Transverse colon (tissue), 4 donors: ENCODE results near the gene PCDHGA4. TPM values are rescaled to one million over a fixed set of nuclear protein-coding genes. Genes with fewer than 3 reads are reported as not detected.
"Not testable (repeated sequence)": the region's sequence is repeated elsewhere in the genome, so short reads cannot be mapped to it uniquely, and the experiment has no call there.

ENCODE experiments used
- DNase-seq: peaks from one replicate; pipeline ENCODE4 v3.0.0-alpha.2; 2019
- H3K27ac ChIP-seq, 4 donors: fragments of 200-600 bp; sonication (generic); 2 replicates each; pipeline ENCODE4 v1.5.1; 2016 to 2018; ENCODE audit warnings: inconsistent platforms in 4 of 4
- H3K27me3 ChIP-seq: fragments of 200-600 bp; sonication (generic); 2 replicates; pipeline ENCODE4 v1.5.1; 2017; ENCODE audit warnings: inconsistent platforms
- H3K36me3 ChIP-seq, 4 donors: fragments of 200-600 bp; sonication (generic); 2 replicates each; pipeline ENCODE4 v1.5.1; 2017 to 2019; ENCODE audit warnings: inconsistent platforms in 4 of 4
- H3K4me1 ChIP-seq, 4 donors: fragments of 200-600 bp; sonication (generic); 2 replicates each; pipeline ENCODE4 v1.5.1; 2017 to 2020; ENCODE audit warnings: inconsistent platforms in 4 of 4
- H3K4me3 ChIP-seq, 4 donors: fragments of 200-600 bp; sonication (generic); 1 replicate in 1 of 4; 2 replicates in 3 of 4; pipeline versions ENCODE4 v1.5.1 to v1.6.1; 2017 to 2019; ENCODE audit warnings: inconsistent platforms in 4 of 4
- H3K9me3 ChIP-seq, 2 donors: fragments of 200-600 bp; sonication (generic); 2 replicates each; pipeline ENCODE4 v1.5.1; 2017 to 2019; ENCODE audit warnings: inconsistent platforms in 2 of 2
- CTCF ChIP-seq, 5 experiments: fragments of 200-600 bp in 3 of 5; fragments of 450-650 bp in 2 of 5; sonication (generic) in 3 of 5; IDR thresholded peaks; 1 replicate in 2 of 5; 2 replicates in 3 of 5; pipeline ENCODE4 v1.5.1; 2016 to 2017; ENCODE audit warnings: antibody characterized with exemption in 5 of 5, inconsistent platforms in 3 of 5, mild to moderate bottlenecking in 2 of 5, moderate library complexity in 1 of 5
- EP300 ChIP-seq: sonication (generic); formaldehyde crosslinking; IDR thresholded peaks from one replicate; pipeline ENCODE4 v1.6.1; 2017; ENCODE audit warnings: antibody characterized with exemption, low read depth
- POLR2A ChIP-seq: fragments of 450-650 bp; IDR thresholded peaks from one replicate; pipeline ENCODE4 v1.6.1; 2016; ENCODE audit warnings: antibody characterized with exemption, mild to moderate bottlenecking, moderate library complexity
- POLR2AphosphoS5 ChIP-seq, 3 donors: sonication (generic); formaldehyde crosslinking; IDR thresholded peaks; one replicate each; pipeline ENCODE4 v1.6.1; 2016; ENCODE audit warnings: antibody characterized with exemption in 3 of 3
- WGBS, 2 donors: methylation state at CpG; one replicate each; pipeline ENCODE4 v1.1.5; 2018; ENCODE audit warnings: low coverage in 1 of 2; 5-methylcytosine and 5-hydroxymethylcytosine counted together
- in situ Hi-C, 4 donors: fragments of 200-750 bp; cut with MboI; loops; one replicate each; pipeline versions ENCODE4 v1.15.0 to v1.15.1; 2017; ENCODE audit warnings: low sequenced_read_pairs in 3 of 4, low pct_ligation_motif_present in 1 of 4, low pct_unique_long_range_greater_than_20kb in 1 of 4
- intact Hi-C: fragments of 100-400 bp; cut with DNase I; formaldehyde crosslinking; loops from one replicate; pipeline ENCODE4 v1.15.1; 2023; ENCODE audit warnings: low total_unique reads
- total RNA-seq, 4 donors: library from RNA; depleted of rRNA; stranded (reverse); fragments of >200 nt; gene quantifications; one replicate each; pipeline ENCODE4 v1.1.0, GENCODE V29; 2016

Gene PCDHGA4
- total RNA-seq, 4 donors from 2014 or later: 1.4 to 18.0 (median 1.6) TPM; not detected in 1

- Histone ChIP-seq H3K4me3 (peak overlapping the region in 3 of 4 donors; percentile 26 to 50 (median 35)), H3K4me1 (peaks cover 0 to 2% (median under 1%) of the 10 kb centered on the region in 4 donors), H3K36me3 (no peaks in the 10 kb centered on the region), H3K27me3 (peaks cover 13% of the 10 kb centered on the region), H3K27ac (peak overlapping the region; percentile 14 to 64 (median 38)), H3K9me3 (peaks cover 24 to 41% of the 10 kb centered on the region in 2 donors)
- 19 to 29% methylated on average over 24 to 27 of the region's 27 CpGs for WGBS, 2 donors
- DNase-seq: peak; percentile 63
- in situ Hi-C loops (no loop called here), intact Hi-C loops (loop anchor here (10.0 kb wide), 1 partner anchor 239 kb away; no protein-coding TSS in a partner anchor)
- TF ChIP-seq CTCF (IDR thresholded peaks at IDR 0.05): peak; percentile 39 to 49 (median 44)
- TF ChIP-seq EP300: no peak
- peak in 1 of 3 donors; percentile 31 for TF ChIP-seq POLR2AphosphoS5 (IDR thresholded peaks at IDR 0.05)
Observed at GRCh38 chr5:141326088-141326854, 28.6 kb upstream of the PCDHGA4 start.

- in situ Hi-C loops (no loop called here), intact Hi-C loops (loop anchor here (10.0 kb wide), 1 partner anchor 237 kb away; no protein-coding TSS in a partner anchor)
- Histone ChIP-seq H3K27me3 (peaks cover 28% of the 10 kb centered on the region), H3K4me1 (no peaks in the 10 kb centered on the region), H3K36me3 (no peaks in the 10 kb centered on the region), H3K4me3 (no peak overlapping the region), H3K27ac (no peak overlapping the region), H3K9me3 (peaks cover 28 to 45% of the 10 kb centered on the region in 2 donors)
- TF ChIP-seq CTCF (IDR thresholded peaks at IDR 0.05): no peak
- no peak for TF ChIP-seq POLR2AphosphoS5 (IDR thresholded peaks at IDR 0.05)
- no peak for TF ChIP-seq POLR2A
- no peak for TF ChIP-seq EP300
- 81% methylated on average over 8 of the region's 8 CpGs; no CpG with 5 or more reads in 1 of the 2 donors for WGBS, 2 donors
- no peak for DNase-seq
Observed at GRCh38 chr5:141328231-141328630, 26.6 kb upstream of the PCDHGA4 start.

- TF ChIP-seq EP300 (no peak), POLR2A (no peak), CTCF (IDR thresholded peaks at IDR 0.05) (peak in 1 of 5 experiments; percentile 14)
- H3K4me1 ChIP-seq: no peaks in the 10 kb centered on the region
- DNase-seq: no peak
- WGBS, 2 donors: 48 to 63% methylated on average over 14 to 21 of the region's 21 CpGs
- H3K36me3 ChIP-seq: peaks cover 0 to 3% (median 0%) of the 10 kb centered on the region in 4 donors
- peaks cover 45 to 67% of the 10 kb centered on the region in 2 donors for H3K9me3 ChIP-seq
- intact Hi-C loops (no loop called here), in situ Hi-C loops (no loop called here)
- peaks cover 49% of the 10 kb centered on the region for H3K27me3 ChIP-seq
- no peak within 1 kb of the TSS for H3K27ac ChIP-seq
- H3K4me3 ChIP-seq: no peak within 1 kb of the TSS
Observed at GRCh38 chr5:141330299-141331080, 24.3 kb upstream of the PCDHGA4 start, which contains the start of gene PCDHGA1. TSS of gene PCDHGA1 (plus strand) at chr5:141330514.

GRCh38 chr5:141332571-141332970 is 22.2 kb upstream of the PCDHGA4 start:
- intact Hi-C loops, DNase-seq, in situ Hi-C loops, H3K27ac ChIP-seq, H3K4me1 ChIP-seq, H3K4me3 ChIP-seq, H3K36me3 ChIP-seq: not testable (repeated sequence)
- peaks cover 69% of the 10 kb centered on the region for H3K27me3 ChIP-seq
- peaks cover 51 to 77% of the 10 kb centered on the region in 2 donors for H3K9me3 ChIP-seq
- 74% methylated on average over 38 of the region's 39 CpGs; no CpG with 5 or more reads in 1 of the 2 donors for WGBS, 2 donors
